ENCODE data around the gene GAR1. TPM values are rescaled to one million over a fixed set of nuclear protein-coding genes. Genes with fewer than 3 reads are reported as not detected.

The GAR1 gene
- total and polyA plus RNA-seq, 9 of the 15 experiments (the other 6 are each of a cell fraction or from before 2014, with no cell fraction given): 35.7 to 194 (median 68.2) TPM

DNA sequence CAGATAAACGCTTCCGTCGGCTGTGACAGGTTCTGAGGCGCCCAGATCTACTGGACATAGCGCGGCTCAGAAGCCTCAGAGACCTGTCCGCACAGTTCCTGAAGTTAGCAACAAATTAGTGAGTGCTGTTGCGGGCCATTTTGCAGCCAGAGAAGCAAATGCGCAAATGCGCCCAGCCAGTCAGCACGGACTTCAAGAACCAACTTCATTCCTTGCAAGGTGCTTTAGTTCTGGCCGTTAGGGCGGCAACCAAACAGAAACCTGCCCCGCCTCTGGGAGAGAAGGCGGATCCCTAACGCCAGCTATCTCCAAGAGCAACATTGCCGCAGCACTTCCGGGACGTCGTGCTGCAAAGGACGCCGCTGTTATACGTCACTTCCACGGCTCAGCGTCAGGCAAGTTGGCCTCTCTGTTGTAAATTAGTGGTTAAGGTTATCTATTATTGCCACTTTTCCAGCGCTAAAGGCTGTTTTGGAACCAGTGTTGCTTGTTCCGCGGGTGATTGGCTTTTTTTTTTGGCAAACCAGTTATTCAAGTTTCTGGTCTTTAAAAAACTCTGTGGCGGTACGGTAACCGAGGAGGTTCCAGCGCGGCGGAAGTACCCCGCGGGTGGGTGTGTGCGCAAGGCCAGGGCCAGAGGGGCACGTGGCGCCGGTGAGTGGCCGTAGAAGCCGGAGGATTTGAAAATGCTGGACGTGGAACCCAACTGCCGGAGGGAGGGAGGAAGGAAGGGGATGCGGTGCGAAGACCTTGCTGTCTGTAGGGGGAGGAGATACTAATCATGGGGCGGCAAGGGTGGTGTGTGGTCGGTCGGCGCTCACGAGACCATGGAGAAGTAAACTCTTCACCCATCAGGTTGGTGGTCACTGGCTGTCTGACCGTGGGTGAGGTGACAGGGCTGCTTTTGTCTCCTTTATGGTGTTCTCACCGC lies at the start of gene GAR1 (continued):
- TF ChIP-seq TEAD1 (CRISPR knock-in tag; IDR thresholded peaks at IDR 0.05): peak in 1 of 2 experiments; percentile 69; a peak in 1 of 4 replicates
- no peak for TF ChIP-seq ZNF324 (CRISPR knock-in tag; IDR thresholded peaks at IDR 0.05)
- no peak for TF ChIP-seq STAG1 (CRISPR knock-in tag; IDR thresholded peaks at IDR 0.05; ENCODE audit: borderline replicate concordance)
- no peak for TF ChIP-seq HDAC6 (IDR thresholded peaks at IDR 0.05; ENCODE audit: low read depth, low read length)
- peak in 1 of 2 experiments; percentile 68; a peak in 1 of 4 replicates for TF ChIP-seq TBL1XR1 (IDR thresholded peaks at IDR 0.05; ENCODE audit: low read length in 2 of 2)
- no peak for TF ChIP-seq CEBPG (CRISPR knock-in tag; IDR thresholded peaks at IDR 0.05)
- TF ChIP-seq CEBPG (tag; conservative IDR thresholded peaks at IDR 0.05 in 1 of 2, IDR thresholded peaks at IDR 0.05 in 1 of 2): no peak
- TF ChIP-seq ZNF668 (CRISPR knock-in tag; IDR thresholded peaks at IDR 0.05): no peak
- 0 out of 2 replicates have a peak, but pooled peaks have one; percentile 64 for TF ChIP-seq ZZZ3 (IDR thresholded peaks at IDR 0.05)
- TF ChIP-seq, protein P1, sequence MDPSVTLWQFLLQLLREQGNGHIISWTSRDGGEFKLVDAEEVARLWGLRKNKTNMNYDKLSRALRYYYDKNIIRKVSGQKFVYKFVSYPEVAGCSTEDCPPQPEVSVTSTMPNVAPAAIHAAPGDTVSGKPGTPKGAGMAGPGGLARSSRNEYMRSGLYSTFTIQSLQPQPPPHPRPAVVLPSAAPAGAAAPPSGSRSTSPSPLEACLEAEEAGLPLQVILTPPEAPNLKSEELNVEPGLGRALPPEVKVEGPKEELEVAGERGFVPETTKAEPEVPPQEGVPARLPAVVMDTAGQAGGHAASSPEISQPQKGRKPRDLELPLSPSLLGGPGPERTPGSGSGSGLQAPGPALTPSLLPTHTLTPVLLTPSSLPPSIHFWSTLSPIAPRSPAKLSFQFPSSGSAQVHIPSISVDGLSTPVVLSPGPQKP (CRISPR knock-in tag; IDR thresholded peaks at IDR 0.05): no peak
- TF ChIP-seq ZNF586 (CRISPR knock-in tag; conservative IDR thresholded peaks at IDR 0.05): no peak
- TF ChIP-seq ZNF75A (CRISPR knock-in tag; IDR thresholded peaks at IDR 0.05): no peak
- TF ChIP-seq KAT8 (IDR thresholded peaks at IDR 0.05; ENCODE audit: low read depth): no peak
- TF ChIP-seq LCOR (CRISPR knock-in tag; IDR thresholded peaks at IDR 0.05): peak; percentile 61; the same call in 1 of the 2 replicates
- TF ChIP-seq, protein P2, sequence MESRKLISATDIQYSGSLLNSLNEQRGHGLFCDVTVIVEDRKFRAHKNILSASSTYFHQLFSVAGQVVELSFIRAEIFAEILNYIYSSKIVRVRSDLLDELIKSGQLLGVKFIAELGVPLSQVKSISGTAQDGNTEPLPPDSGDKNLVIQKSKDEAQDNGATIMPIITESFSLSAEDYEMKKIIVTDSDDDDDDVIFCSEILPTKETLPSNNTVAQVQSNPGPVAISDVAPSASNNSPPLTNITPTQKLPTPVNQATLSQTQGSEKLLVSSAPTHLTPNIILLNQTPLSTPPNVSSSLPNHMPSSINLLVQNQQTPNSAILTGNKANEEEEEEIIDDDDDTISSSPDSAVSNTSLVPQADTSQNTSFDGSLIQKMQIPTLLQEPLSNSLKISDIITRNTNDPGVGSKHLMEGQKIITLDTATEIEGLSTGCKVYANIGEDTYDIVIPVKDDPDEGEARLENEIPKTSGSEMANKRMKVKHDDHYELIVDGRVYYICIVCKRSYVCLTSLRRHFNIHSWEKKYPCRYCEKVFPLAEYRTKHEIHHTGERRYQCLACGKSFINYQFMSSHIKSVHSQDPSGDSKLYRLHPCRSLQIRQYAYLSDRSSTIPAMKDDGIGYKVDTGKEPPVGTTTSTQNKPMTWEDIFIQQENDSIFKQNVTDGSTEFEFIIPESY (CRISPR knock-in tag; IDR thresholded peaks at IDR 0.05): 0 out of 2 replicates have a peak, but pooled peaks have one; percentile 5
- no peak for TF ChIP-seq ZNF239 (CRISPR knock-in tag; IDR thresholded peaks at IDR 0.05)
- TF ChIP-seq, protein P3, sequence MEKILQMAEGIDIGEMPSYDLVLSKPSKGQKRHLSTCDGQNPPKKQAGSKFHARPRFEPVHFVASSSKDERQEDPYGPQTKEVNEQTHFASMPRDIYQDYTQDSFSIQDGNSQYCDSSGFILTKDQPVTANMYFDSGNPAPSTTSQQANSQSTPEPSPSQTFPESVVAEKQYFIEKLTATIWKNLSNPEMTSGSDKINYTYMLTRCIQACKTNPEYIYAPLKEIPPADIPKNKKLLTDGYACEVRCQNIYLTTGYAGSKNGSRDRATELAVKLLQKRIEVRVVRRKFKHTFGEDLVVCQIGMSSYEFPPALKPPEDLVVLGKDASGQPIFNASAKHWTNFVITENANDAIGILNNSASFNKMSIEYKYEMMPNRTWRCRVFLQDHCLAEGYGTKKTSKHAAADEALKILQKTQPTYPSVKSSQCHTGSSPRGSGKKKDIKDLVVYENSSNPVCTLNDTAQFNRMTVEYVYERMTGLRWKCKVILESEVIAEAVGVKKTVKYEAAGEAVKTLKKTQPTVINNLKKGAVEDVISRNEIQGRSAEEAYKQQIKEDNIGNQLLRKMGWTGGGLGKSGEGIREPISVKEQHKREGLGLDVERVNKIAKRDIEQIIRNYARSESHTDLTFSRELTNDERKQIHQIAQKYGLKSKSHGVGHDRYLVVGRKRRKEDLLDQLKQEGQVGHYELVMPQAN (IDR thresholded peaks at IDR 0.05; ENCODE audit: borderline replicate concordance): peak; percentile 100
- TF ChIP-seq L3MBTL2 (IDR thresholded peaks at IDR 0.05): peak; percentile 70
- TF ChIP-seq ZFP36 (IDR thresholded peaks at IDR 0.05; ENCODE audit: low read depth, low read length, partially characterized antibody): peak; percentile 31
- TF ChIP-seq FOXK2 (conservative IDR thresholded peaks at IDR 0.05 in 1 of 2, IDR thresholded peaks at IDR 0.05 in 1 of 2; ENCODE audit: low read depth in 2 of 2): peak; percentile 95

Measured in K562 (cell line).